ENCODE results near the gene METTL24.

The METTL24 gene

DNA sequence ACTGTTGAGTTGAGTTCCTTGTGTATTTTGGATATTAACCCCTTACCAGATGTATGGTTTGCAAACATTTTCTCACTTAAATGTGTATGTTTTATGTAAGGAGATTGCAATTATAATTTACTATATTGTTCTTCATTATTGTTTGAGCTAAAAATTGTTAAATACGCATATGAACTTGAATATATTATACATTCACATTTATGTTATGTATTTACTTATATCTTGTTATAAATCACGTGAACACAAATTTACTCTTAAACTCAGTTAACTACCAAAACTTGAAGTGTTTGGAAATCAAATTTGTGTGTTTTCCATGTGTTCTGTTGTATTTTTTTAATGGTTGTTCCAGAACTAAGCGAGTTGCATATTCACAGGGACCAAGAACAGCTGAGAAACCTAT is 159.6 kb downstream of the METTL24 start:
- DNase-seq (ENCODE audit: low read depth in 2 of 2) = no peak

DNA sequence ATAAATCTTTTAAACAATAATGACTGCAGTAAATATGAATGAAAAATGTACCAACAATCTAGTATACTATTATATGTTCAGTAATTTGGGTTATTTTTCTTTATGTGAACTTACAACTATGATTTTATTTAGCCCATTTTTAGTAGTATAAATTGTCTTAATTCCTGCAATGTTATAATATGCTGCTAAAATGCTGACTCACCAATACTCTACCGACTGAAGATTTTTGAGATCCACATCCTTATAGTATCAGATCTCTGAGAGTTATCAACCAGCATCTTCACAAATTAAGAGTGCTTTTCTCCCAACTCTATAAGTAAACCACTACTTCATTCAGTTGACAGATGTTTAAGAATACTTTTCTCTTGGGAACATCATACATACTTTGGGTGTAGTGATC is 161.3 kb downstream of the METTL24 start:
- no peak for DNase-seq (ENCODE audit: low read depth in 2 of 2)

DNA sequence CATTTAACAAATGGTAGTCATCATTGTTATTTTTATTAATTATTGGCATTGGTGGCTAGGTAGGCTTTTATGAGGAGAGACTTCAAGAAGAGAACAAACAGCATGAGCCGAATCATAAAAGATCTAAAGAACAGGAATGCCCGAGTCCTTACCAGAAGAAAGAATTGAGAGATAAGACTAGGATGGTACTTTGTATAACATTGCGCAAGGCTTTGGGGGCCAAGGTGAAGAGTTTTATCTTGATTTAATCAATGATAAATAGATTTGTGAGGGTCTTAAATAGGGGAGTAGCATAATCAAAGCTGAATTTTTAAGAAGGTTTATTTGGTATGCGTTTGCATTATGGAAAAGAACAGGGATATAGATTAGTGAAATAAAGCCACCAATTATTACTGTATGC is 162.5 kb downstream of the METTL24 start:
- DNase-seq (ENCODE audit: low read depth in 2 of 2) = no peak
